HepG2 (cell line): ENCODE measurements around the gene SRP19. TPM values are rescaled to one million over a fixed set of nuclear protein-coding genes. Genes with fewer than 3 reads are reported as not detected.
A peak's percentile ranks its signal among the peaks of the same experiment; 100 is the strongest.

Source experiments
- BCLAF1 ChIP-seq: fragments of 450-650 bp; IDR thresholded peaks from 2 replicates; pipeline ENCODE4 v1.6.1; 2017; ENCODE audit warnings: mild to moderate bottlenecking
- HIC2 ChIP-seq: sonication (generic); formaldehyde crosslinking; IDR thresholded peaks from 2 replicates; pipeline ENCODE4 v1.9.0; 2022; ENCODE audit warnings: low read depth, missing genetic modification reagents
- KLF12 ChIP-seq: sonication (generic); formaldehyde crosslinking; IDR thresholded peaks from 2 replicates; pipeline ENCODE4 v1.4.0; 2020; ENCODE audit warnings: missing genetic modification reagents, borderline replicate concordance
- NCOA1 ChIP-seq: sonication (generic); formaldehyde crosslinking; IDR thresholded peaks from 2 replicates; pipeline ENCODE4 v1.9.0; 2021; ENCODE audit warnings: missing genetic modification reagents
- NFRKB ChIP-seq: fragments of 450-650 bp; IDR thresholded peaks from 2 replicates; pipeline ENCODE4 v1.6.1; 2017
- SATB2 ChIP-seq: sonication (generic); formaldehyde crosslinking; IDR thresholded peaks from 2 replicates; pipeline ENCODE4 v1.5.0; 2020; ENCODE audit warnings: missing genetic modification reagents
- ZBTB14 ChIP-seq: sonication (generic); formaldehyde crosslinking; IDR thresholded peaks from 2 replicates; pipeline ENCODE4 v1.4.0; 2020; ENCODE audit warnings: missing genetic modification reagents
- ZFP36 ChIP-seq: fragments of 150-350 bp; IDR thresholded peaks from 2 replicates; pipeline ENCODE4 v1.6.1; 2018; ENCODE audit warnings: borderline replicate concordance, low read length, low read depth; ENCODE audit not compliant: partially characterized antibody
- ZKSCAN1 ChIP-seq: fragments of 150-350 bp; IDR thresholded peaks from 2 replicates; pipeline ENCODE4 v1.6.1; 2014; ENCODE audit warnings: low read length
- ZNF224 ChIP-seq: sonication (generic); formaldehyde crosslinking; IDR thresholded peaks from 2 replicates; pipeline ENCODE4 v1.5.0; 2020; ENCODE audit warnings: mild to moderate bottlenecking, missing genetic modification reagents
- ZNF441 ChIP-seq: sonication (generic); formaldehyde crosslinking; IDR thresholded peaks from 2 replicates; pipeline ENCODE4 v1.7.0; 2021; ENCODE audit warnings: missing genetic modification reagents, borderline replicate concordance
- ZNF496 ChIP-seq: sonication (generic); formaldehyde crosslinking; IDR thresholded peaks from 2 replicates; pipeline ENCODE4 v1.8.1; 2023; ENCODE audit warnings: mild to moderate bottlenecking, moderate library complexity, missing genetic modification reagents; ENCODE audit not compliant: insufficient replicate concordance
- ZNF839 ChIP-seq: sonication (generic); formaldehyde crosslinking; IDR thresholded peaks from 2 replicates; pipeline ENCODE4 v1.4.0; 2020; ENCODE audit warnings: missing genetic modification reagents, mild to moderate bottlenecking, borderline replicate concordance
- polyA plus RNA-seq, 8 experiments: library from polyadenylated mRNA; depleted of rRNA in 3 of 8; stranded (reverse) in 7 of 8; unstranded in 1 of 8; fragments of >200 nt; fragmentation: Illumina TruSeq in 4 of 8; extraction: Trizol in 4 of 8; gene quantifications; 2 replicates each; pipeline versions ENCODE4 v1.2.1 to v1.2.3, GENCODE V29; 2011 to 2016; ENCODE audit warnings: low read depth in 4 of 8, missing spikeins in 1 of 8, mixed read lengths in 1 of 8; ENCODE audit not compliant: insufficient read depth in 1 of 8
- total RNA-seq, 5 experiments: library from RNA; depleted of rRNA; stranded (reverse); fragments of >200 nt; fragmentation: Illumina TruSeq; extraction: Trizol; gene quantifications; 2 replicates each; pipeline ENCODE4 v1.2.3, GENCODE V29; 2016; ENCODE audit warnings: low read depth in 1 of 5
- TF ChIP-seq, protein P1 (sequence below): sonication (generic); formaldehyde crosslinking; IDR thresholded peaks from 2 replicates; pipeline ENCODE4 v1.9.0; 2021; ENCODE audit warnings: missing genetic modification reagents, borderline replicate concordance
- TF ChIP-seq, protein P2 (sequence below): IDR thresholded peaks from 2 replicates; pipeline ENCODE4 v1.6.1; 2016; ENCODE audit warnings: low read depth
- TF ChIP-seq, protein P3 (sequence below): sonication (generic); formaldehyde crosslinking; IDR thresholded peaks from 2 replicates; pipeline ENCODE4 v1.4.0; 2020; ENCODE audit warnings: missing genetic modification reagents

SRP19 gene
- total and polyA plus RNA-seq, 2 of the 13 experiments (the other 11 are each of a cell fraction or from before 2014, with no cell fraction given): 46.9 to 143 TPM

DNA sequence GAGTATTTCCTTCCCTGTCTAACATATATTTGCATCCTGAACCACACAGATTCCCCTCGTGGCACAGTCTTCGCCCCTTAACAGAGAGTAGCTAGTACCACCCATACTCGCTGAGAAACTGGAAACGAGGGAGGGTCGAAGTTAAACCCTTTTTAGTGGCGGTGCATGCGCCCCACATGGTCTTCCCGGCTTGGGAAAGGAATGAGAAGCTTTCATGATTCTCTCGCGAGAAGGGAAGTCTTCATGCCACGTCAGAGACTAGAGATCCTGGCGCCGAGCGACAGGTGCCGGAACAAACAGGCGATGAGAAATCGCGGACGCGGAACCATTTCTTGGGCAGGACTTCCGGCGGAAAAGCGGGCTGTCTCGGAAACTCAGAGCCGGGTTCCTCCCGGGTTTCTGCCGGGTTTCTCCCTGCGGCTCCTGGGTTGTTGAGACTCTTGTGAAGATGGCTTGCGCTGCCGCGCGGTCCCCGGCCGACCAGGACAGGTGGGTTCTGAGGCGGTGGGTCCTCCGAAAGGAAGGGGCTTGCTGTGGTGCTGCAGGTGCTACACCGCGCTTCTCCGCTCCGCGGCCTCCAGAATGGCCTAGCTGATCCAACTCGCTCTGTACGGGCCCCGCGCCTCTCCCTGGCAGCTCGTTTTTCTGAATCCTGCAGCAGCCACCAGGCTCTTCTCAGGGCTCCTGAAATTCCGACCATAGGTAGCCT lies at the start of gene SRP19 (continued):
- TF ChIP-seq SATB2 (CRISPR knock-in tag) (peak; percentile 96), BCLAF1 (no peak), NFRKB (no peak), ZFP36 (no peak), ZKSCAN1 (no peak), ZNF441 (CRISPR knock-in tag) (peak; percentile 90), NCOA1 (no peak), KLF12 (CRISPR knock-in tag) (peak; percentile 79; the same call in 1 of the 2 replicates), ZNF224 (CRISPR knock-in tag) (peak; percentile 76; the same call in 1 of the 2 replicates), ZBTB14 (CRISPR knock-in tag) (peak; percentile 60; the same call in 1 of the 2 replicates), ZNF496 (CRISPR knock-in tag) (no peak), ZNF839 (CRISPR knock-in tag) (no peak), HIC2 (CRISPR knock-in tag) (no peak)
- TF ChIP-seq, protein P1, sequence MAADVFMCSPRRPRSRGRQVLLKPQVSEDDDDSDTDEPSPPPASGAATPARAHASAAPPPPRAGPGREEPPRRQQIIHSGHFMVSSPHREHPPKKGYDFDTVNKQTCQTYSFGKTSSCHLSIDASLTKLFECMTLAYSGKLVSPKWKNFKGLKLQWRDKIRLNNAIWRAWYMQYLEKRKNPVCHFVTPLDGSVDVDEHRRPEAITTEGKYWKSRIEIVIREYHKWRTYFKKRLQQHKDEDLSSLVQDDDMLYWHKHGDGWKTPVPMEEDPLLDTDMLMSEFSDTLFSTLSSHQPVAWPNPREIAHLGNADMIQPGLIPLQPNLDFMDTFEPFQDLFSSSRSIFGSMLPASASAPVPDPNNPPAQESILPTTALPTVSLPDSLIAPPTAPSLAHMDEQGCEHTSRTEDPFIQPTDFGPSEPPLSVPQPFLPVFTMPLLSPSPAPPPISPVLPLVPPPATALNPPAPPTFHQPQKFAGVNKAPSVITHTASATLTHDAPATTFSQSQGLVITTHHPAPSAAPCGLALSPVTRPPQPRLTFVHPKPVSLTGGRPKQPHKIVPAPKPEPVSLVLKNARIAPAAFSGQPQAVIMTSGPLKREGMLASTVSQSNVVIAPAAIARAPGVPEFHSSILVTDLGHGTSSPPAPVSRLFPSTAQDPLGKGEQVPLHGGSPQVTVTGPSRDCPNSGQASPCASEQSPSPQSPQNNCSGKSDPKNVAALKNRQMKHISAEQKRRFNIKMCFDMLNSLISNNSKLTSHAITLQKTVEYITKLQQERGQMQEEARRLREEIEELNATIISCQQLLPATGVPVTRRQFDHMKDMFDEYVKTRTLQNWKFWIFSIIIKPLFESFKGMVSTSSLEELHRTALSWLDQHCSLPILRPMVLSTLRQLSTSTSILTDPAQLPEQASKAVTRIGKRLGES (CRISPR knock-in tag): peak; percentile 92; the same call in 1 of the 2 replicates
- TF ChIP-seq, protein P2, sequence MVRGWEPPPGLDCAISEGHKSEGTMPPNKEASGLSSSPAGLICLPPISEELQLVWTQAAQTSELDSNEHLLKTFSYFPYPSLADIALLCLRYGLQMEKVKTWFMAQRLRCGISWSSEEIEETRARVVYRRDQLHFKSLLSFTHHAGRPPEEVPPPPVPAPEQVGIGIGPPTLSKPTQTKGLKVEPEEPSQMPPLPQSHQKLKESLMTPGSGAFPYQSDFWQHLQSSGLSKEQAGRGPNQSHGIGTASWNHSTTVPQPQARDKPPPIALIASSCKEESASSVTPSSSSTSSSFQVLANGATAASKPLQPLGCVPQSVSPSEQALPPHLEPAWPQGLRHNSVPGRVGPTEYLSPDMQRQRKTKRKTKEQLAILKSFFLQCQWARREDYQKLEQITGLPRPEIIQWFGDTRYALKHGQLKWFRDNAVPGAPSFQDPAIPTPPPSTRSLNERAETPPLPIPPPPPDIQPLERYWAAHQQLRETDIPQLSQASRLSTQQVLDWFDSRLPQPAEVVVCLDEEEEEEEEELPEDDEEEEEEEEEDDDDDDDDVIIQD (CRISPR knock-in tag): peak; percentile 53; the same call in 1 of the 2 replicates
- TF ChIP-seq, protein P3, sequence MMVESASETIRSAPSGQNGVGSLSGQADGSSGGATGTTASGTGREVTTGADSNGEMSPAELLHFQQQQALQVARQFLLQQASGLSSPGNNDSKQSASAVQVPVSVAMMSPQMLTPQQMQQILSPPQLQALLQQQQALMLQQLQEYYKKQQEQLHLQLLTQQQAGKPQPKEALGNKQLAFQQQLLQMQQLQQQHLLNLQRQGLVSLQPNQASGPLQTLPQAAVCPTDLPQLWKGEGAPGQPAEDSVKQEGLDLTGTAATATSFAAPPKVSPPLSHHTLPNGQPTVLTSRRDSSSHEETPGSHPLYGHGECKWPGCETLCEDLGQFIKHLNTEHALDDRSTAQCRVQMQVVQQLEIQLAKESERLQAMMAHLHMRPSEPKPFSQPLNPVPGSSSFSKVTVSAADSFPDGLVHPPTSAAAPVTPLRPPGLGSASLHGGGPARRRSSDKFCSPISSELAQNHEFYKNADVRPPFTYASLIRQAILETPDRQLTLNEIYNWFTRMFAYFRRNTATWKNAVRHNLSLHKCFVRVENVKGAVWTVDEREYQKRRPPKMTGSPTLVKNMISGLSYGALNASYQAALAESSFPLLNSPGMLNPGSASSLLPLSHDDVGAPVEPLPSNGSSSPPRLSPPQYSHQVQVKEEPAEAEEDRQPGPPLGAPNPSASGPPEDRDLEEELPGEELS (CRISPR knock-in tag): peak; percentile 50; the same call in 1 of the 2 replicates
